Renal cortex interstitium (tissue), 11 donors: ENCODE data around the gene ANKRD27. TPM values are rescaled to one million over a fixed set of nuclear protein-coding genes. Genes with fewer than 3 reads are reported as not detected.
A peak's percentile ranks its signal among the peaks of the same experiment; 100 is the strongest.
"Not testable (repeated sequence)": the region's sequence is repeated elsewhere in the genome, so short reads cannot be mapped to it uniquely, and the experiment has no call there.

Source experiments
- DNase-seq, 11 donors: peaks; one replicate each; pipeline ENCODE4 v3.0.0-alpha.2; 2013; ENCODE audit warnings: low read depth in 9 of 11, low spot score in 4 of 11; ENCODE audit errors: extremely low read depth in 1 of 11
- polyA plus RNA-seq, 3 donors: library from polyadenylated mRNA; unstranded; fragments of 120-200 nt; gene quantifications; one replicate each; pipeline ENCODE4 v1.2.1, GENCODE V29; 2013; ENCODE audit not compliant: insufficient read length in 3 of 3

Gene ANKRD27
- polyA plus RNA-seq, 3 donors = 18.6 to 22.3 (median 18.9) TPM

- no peak for DNase-seq
These were observed 5.7 kb downstream of the ANKRD27 start for GRCh38 chr19:32669310-32669709.

- DNase-seq = no peak
These were observed 8.9 kb downstream of the ANKRD27 start for GRCh38 chr19:32666084-32666483.

DNA sequence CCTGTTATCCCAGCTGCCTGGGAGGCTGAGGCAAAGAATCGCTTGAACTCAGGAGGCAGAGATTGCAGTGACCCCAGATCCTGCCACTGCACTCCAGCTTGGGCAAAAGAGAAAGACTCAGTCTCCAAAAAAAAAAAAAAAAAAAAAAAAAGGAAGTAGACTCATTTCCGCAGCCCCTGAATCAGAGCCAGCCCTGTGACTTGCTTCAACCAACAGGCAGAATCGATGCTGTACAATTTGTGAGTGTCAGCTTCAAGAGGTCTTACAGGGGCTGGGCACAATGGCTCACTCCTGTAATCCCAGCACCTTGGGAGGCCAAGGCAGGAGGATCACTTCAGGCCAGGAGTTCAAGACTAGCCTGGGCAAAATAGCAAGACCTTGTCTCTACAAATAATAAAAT is 12.8 kb downstream of the ANKRD27 start:
- no peak for DNase-seq

GRCh38 chr19:32661318-32661717 is 13.7 kb downstream of the ANKRD27 start:
- DNase-seq = no peak

DNA sequence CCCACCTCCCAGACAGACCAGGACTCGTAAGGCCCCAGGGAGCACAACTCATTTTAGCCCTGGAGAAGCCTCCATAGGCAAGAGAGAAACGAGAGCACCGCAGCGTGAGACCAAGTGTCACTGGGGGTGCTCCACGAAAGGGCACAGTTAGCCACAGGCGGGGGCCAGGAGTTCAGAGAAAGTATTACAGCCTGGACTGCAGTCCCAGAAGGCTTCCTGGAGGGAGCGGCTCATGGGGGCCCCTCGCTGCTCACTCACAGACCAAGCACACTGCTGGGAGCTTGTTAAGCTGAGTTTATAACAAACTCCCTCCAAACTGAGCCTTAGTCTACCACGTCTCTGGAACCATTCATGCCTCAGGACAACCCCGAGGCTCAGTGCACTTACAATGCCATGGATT is 16.5 kb downstream of the ANKRD27 start:
- DNase-seq = no peak

GRCh38 chr19:32658075-32658474 is 16.9 kb downstream of the ANKRD27 start:
- DNase-seq = no peak

DNA sequence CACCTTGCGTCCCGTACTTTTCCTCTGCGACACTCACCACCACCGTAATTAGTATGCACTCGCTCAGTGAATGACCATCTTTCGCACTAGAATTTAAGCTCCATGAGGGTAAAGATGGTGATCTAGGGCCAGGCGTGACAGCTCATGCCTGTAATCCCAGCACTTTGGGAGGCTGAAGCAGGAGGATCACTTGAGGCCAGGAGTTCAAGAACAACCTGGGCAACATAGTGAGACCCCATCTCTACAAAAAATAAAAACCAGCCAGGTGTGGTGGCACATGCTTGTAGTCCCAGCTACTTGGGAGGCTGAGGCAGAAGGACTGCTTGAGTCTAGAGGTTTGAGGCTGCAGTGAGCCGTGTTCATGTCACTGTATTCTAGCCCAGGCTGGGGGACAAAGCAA is 18.6 kb downstream of the ANKRD27 start:
- DNase-seq = not testable (repeated sequence)

GRCh38 chr19:32653599-32653915 is 21.4 kb downstream of the ANKRD27 start:
- no peak for DNase-seq

DNA sequence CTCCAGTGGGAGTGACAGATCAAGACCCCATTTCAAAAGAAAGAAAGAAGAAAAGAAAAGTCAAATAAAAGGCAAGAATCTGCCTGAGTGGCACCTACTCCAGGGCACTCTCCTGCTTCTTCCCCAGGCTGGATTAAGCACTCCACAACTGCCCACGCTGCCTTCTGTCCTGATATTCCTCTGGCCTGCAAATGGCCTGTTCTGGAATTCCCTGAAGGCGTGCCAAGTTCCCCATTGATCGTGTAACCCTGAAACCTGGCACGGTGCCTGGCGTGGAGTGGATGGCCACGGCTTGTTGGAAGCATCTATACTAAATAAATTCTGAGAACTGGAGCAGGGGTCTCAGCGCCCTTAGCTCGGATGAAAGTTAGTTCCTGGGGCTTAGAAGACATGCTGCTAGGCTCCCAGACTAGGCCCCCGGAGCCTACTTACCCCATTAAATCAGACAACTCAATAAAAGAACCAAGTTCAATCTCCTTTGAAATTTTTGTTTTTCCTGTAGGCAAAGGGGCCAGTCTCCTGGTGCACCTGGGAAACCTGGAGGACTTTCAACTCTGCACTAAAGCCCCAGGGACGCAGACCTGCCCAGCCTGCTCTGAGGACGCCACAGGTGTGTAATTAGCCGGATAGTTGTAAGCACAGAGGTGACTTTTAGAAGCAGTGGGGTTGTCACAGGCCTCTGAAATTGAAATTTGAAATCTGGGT is 21.9 kb downstream of the ANKRD27 start:
- DNase-seq = peak in 1 of 11 donors; percentile 2

- not testable (repeated sequence) for DNase-seq
These were observed 22.6 kb downstream of the ANKRD27 start for GRCh38 chr19:32652331-32652730.

DNA sequence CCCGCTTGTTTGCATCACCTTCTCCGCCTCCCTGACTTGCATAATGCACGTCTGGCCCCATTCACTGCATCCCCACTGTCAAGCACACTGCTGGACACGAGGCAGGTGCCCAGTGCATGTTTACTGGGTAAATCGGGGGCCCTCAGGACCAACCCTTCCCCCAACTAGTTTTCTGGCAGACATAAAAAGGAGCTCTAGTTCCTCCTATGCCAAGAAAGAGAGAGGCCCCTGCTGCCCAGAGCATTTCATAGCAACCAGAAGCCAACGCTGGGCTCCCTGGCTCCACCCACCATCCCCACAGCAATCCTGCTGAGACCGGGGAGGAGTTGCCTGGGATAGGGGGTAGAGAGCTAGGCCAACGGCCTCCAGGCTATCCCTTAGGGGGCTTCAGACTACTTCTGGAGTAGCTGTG is 23.2 kb downstream of the ANKRD27 start:
- DNase-seq = peak in 1 of 11 donors; percentile 3

- DNase-seq = no peak
These were observed 24.3 kb downstream of the ANKRD27 start for GRCh38 chr19:32650671-32651070.

DNA sequence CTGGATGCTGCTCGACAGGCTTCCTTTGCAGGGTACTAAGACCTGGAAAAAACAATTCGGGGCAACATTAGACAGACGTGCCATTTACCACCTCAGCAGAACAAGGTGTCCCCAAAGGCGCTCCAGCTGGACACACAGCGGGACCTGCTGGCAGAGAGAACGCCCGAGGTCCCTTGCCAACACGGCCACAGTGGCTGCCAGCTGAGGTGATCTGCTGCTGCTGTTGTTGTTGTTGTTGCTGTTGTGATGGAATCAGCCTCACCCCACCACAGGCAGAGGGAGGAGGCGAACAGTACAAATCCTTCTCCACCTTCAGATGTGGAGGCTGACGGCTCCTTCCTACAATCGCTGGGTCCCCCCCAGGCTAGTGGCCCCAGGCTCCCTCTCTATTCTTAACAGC is 25.2 kb downstream of the ANKRD27 start:
- no peak for DNase-seq

DNA sequence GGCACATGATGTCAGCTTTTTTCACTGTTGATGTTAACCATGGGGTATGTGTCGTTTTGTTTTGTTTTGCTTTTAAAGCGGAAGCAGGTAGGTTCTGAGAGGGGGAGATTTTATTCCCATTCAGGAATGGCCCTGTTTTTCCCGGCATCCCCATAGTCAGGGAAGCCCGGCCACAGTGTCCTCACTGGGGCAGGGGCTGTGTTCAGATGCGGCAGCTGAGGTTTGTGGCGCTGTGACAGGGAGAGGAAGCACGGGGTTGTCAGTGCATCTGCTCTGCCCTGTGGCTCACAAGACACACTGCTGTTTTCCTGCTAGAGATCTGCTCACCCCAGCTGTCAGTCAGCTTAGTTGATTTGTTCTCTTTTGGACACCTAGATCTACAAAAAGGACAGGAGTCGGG is 27.6 kb downstream of the ANKRD27 start:
- DNase-seq = no peak

- no peak for DNase-seq
These were observed 28.4 kb downstream of the ANKRD27 start for GRCh38 chr19:32646556-32646955.

DNA sequence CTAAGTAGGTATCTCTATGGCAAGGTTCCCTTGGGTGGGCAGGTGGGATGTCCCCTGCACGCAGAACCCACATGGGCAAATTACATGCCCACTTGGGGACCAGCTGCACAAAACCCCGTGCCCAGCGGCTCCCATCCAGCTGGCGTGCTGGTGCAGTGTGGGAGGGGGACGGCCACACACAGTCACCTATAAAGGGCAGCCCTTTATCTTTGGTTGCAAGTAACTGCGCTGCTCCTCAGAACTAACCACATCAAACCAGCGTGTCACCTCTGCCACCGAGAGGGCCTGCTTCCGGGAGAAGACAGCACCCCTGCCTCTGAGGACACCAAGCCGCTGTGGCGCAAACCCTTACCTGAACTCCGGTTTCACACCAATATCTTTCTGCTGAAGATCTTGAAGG is 32.2 kb downstream of the ANKRD27 start:
- DNase-seq = no peak

DNA sequence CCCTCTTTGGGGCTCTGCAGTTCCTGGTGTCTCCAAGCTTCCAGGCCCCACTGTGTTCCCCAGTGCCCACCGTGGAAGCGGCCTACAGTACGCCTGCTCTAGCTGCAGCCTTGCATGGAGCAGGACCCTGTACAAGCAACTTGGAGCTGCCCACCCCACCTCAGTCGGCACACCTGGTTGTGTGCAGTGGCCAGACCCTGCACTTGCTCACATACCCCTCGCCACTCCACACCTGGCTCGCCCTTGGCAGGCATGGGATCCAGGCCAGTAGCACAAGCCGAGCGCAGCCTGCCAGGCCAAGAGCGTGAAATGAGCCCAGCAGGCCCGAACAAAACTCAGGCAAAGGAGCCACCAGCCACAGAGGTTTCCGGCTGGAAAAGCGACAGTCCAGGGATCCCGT is 36.4 kb downstream of the ANKRD27 start:
- DNase-seq = no peak

- no peak for DNase-seq
These were observed 37.5 kb downstream of the ANKRD27 start for GRCh38 chr19:32637480-32637879.

- DNase-seq = no peak
These were observed 43.6 kb downstream of the ANKRD27 start for GRCh38 chr19:32631381-32631780.

- no peak for DNase-seq
These were observed 44.6 kb downstream of the ANKRD27 start for GRCh38 chr19:32630338-32630737.

GRCh38 chr19:32627714-32628270 is 47.2 kb downstream of the ANKRD27 start:
- DNase-seq = no peak
